HepG2 (cell line): Measurements from ENCODE around the gene RNU4-1. TPM values are rescaled to one million over a fixed set of nuclear protein-coding genes. Genes with fewer than 3 reads are reported as not detected.

ENCODE experiments used
- CBX1 ChIP-seq: IDR thresholded peaks from one replicate; pipeline ENCODE4 v1.6.1; 2016; ENCODE audit warnings: antibody characterized with exemption, low read depth
- CERS6 ChIP-seq: sonication (generic); formaldehyde crosslinking; IDR thresholded peaks from 2 replicates; pipeline ENCODE4 v1.5.0; 2020; ENCODE audit warnings: missing genetic modification reagents
- CHD2 ChIP-seq: IDR thresholded peaks from 2 replicates; pipeline ENCODE4 v1.6.1; 2011; ENCODE audit warnings: low read depth, low read length, improper control_type of control experiment
- CREM ChIP-seq, 2 experiments: sonication (generic) in 1 of 2; formaldehyde crosslinking in 1 of 2; IDR thresholded peaks; 2 replicates each; pipeline versions ENCODE4 v1.4.0 to v1.6.1; 2016 to 2020; ENCODE audit warnings: antibody characterized with exemption in 1 of 2, mild to moderate bottlenecking in 1 of 2, missing genetic modification reagents in 1 of 2
- GATAD2A ChIP-seq: IDR thresholded peaks from 2 replicates; pipeline ENCODE4 v1.6.1; 2016
- GZF1 ChIP-seq: sonication (generic); formaldehyde crosslinking; IDR thresholded peaks from 2 replicates; pipeline ENCODE4 v1.5.1; 2020; ENCODE audit warnings: mild to moderate bottlenecking, missing genetic modification reagents
- HDAC6 ChIP-seq: fragments of 200-600 bp; sonication (generic); IDR thresholded peaks from 2 replicates; pipeline ENCODE4 v1.7.0; 2017; ENCODE audit warnings: mild to moderate bottlenecking, antibody characterized with exemption, low read length, low read depth
- HIVEP1 ChIP-seq: sonication (generic); formaldehyde crosslinking; IDR thresholded peaks from 2 replicates; pipeline ENCODE4 v1.4.0; 2020; ENCODE audit warnings: mild to moderate bottlenecking, missing genetic modification reagents
- HNRNPUL1 ChIP-seq: fragments of 200-400 bp; formaldehyde crosslinking; IDR thresholded peaks from 2 replicates; pipeline ENCODE4 v1.6.1; 2017; ENCODE audit warnings: low read depth, mild to moderate bottlenecking, low read length, moderate library complexity
- HOXA9 ChIP-seq: sonication (generic); formaldehyde crosslinking; IDR thresholded peaks from 2 replicates; pipeline ENCODE4 v1.8.1; 2022; ENCODE audit warnings: missing genetic modification reagents, mild to moderate bottlenecking, moderate library complexity, borderline replicate concordance
- HOXD1 ChIP-seq: sonication (generic); formaldehyde crosslinking; IDR thresholded peaks from 2 replicates; pipeline ENCODE4 v1.5.0; 2020; ENCODE audit warnings: missing genetic modification reagents
- MED13 ChIP-seq: sonication (generic); formaldehyde crosslinking; IDR thresholded peaks from 2 replicates; pipeline ENCODE4 v1.5.0; 2020; ENCODE audit warnings: missing genetic modification reagents
- MTF2 ChIP-seq: sonication (generic); formaldehyde crosslinking; IDR thresholded peaks from 2 replicates; pipeline ENCODE4 v1.5.0; 2020; ENCODE audit warnings: missing genetic modification reagents, borderline replicate concordance
- NCOR1 ChIP-seq: fragments of 200-600 bp; sonication (generic); IDR thresholded peaks from 2 replicates; pipeline ENCODE4 v1.7.0; 2017; ENCODE audit warnings: antibody characterized with exemption, low read length, borderline replicate concordance
- NFYC ChIP-seq: IDR thresholded peaks from 2 replicates; pipeline ENCODE4 v1.6.1; 2016; ENCODE audit warnings: missing genetic modification reagents, missing compliant biosample characterization
- RAD21 ChIP-seq: fragments of 450-650 bp; formaldehyde crosslinking; IDR thresholded peaks from 2 replicates; pipeline ENCODE4 v1.5.0; 2020; ENCODE audit warnings: mild to moderate bottlenecking
- RBAK ChIP-seq: sonication (generic); formaldehyde crosslinking; IDR thresholded peaks from 2 replicates; pipeline ENCODE4 v1.5.1; 2020; ENCODE audit warnings: mild to moderate bottlenecking, missing genetic modification reagents
- RORA ChIP-seq: sonication (generic); formaldehyde crosslinking; IDR thresholded peaks from 2 replicates; pipeline ENCODE4 v1.5.0; 2020; ENCODE audit warnings: mild to moderate bottlenecking, missing genetic modification reagents, moderate library complexity
- TRIM24 ChIP-seq: sonication (generic); formaldehyde crosslinking; IDR thresholded peaks from 2 replicates; pipeline ENCODE4 v1.8.0; 2022; ENCODE audit warnings: mild to moderate bottlenecking, missing genetic modification reagents
- ZBTB33 ChIP-seq: sonication (generic); formaldehyde crosslinking; IDR thresholded peaks from 2 replicates; pipeline ENCODE4 v1.4.0; 2020; ENCODE audit warnings: missing genetic modification reagents
- ZKSCAN5 ChIP-seq: sonication (generic); formaldehyde crosslinking; IDR thresholded peaks from 2 replicates; pipeline ENCODE4 v1.5.1; 2020; ENCODE audit warnings: mild to moderate bottlenecking, missing genetic modification reagents
- ZMYM4 ChIP-seq: sonication (generic); formaldehyde crosslinking; IDR thresholded peaks from 2 replicates; pipeline ENCODE4 v1.8.1; 2023; ENCODE audit warnings: mild to moderate bottlenecking, missing genetic modification reagents
- ZNF652 ChIP-seq: IDR thresholded peaks from 2 replicates; pipeline ENCODE4 v1.6.1; 2016; ENCODE audit warnings: low read depth, borderline replicate concordance
- ZNF703 ChIP-seq: sonication (generic); formaldehyde crosslinking; IDR thresholded peaks from 2 replicates; pipeline ENCODE4 v1.5.1; 2020; ENCODE audit warnings: missing genetic modification reagents, mild to moderate bottlenecking, moderate library complexity, borderline replicate concordance
- ZNF709 ChIP-seq: sonication (generic); formaldehyde crosslinking; IDR thresholded peaks from 2 replicates; pipeline ENCODE4 v1.5.0; 2020; ENCODE audit warnings: mild to moderate bottlenecking, missing genetic modification reagents
- ZNF749 ChIP-seq: sonication (generic); formaldehyde crosslinking; IDR thresholded peaks from 2 replicates; pipeline ENCODE4 v1.8.0; 2022; ENCODE audit warnings: mild to moderate bottlenecking, missing genetic modification reagents, moderate library complexity, borderline replicate concordance
- ZNF800 ChIP-seq: sonication (generic); formaldehyde crosslinking; IDR thresholded peaks from 2 replicates; pipeline ENCODE4 v1.4.0; 2020; ENCODE audit warnings: missing genetic modification reagents
- polyA plus RNA-seq, 8 experiments: library from polyadenylated mRNA; depleted of rRNA in 3 of 8; stranded (reverse) in 7 of 8; unstranded in 1 of 8; fragments of >200 nt; fragmentation: Illumina TruSeq in 4 of 8; extraction: Trizol in 4 of 8; gene quantifications; 2 replicates each; pipeline versions ENCODE4 v1.2.1 to v1.2.3, GENCODE V29; 2011 to 2016; ENCODE audit warnings: low read depth in 4 of 8, missing spikeins in 1 of 8, mixed read lengths in 1 of 8; ENCODE audit not compliant: insufficient read depth in 1 of 8
- total RNA-seq, 5 experiments: library from RNA; depleted of rRNA; stranded (reverse); fragments of >200 nt; fragmentation: Illumina TruSeq; extraction: Trizol; gene quantifications; 2 replicates each; pipeline ENCODE4 v1.2.3, GENCODE V29; 2016; ENCODE audit warnings: low read depth in 1 of 5

RNU4-1 gene
- total and polyA plus RNA-seq, 2 of the 13 experiments (the other 11 are each of a cell fraction or from before 2014, with no cell fraction given) = 7,407 TPM; not detected in 1

GRCh38 chr12:120292661-120293531 is at the start of gene RNU4-1 (continued):
- peak; percentile 82 for TF ChIP-seq HOXA9 (CRISPR knock-in tag)
- TF ChIP-seq ZNF800 (CRISPR knock-in tag) = peak; percentile 85
- peak; percentile 84; the same call in 1 of the 2 replicates for TF ChIP-seq HOXD1 (CRISPR knock-in tag)
- no peak for TF ChIP-seq CERS6 (CRISPR knock-in tag)
- no peak; the same call in 1 of the 2 replicates for TF ChIP-seq ZNF749 (CRISPR knock-in tag)
- TF ChIP-seq MED13 (CRISPR knock-in tag) = peak; percentile 92
- TF ChIP-seq TRIM24 (CRISPR knock-in tag) = no peak
- no peak for TF ChIP-seq ZNF709 (CRISPR knock-in tag)
- TF ChIP-seq CREM (IDR thresholded peaks at IDR 0.05) = peak; percentile 88
- no peak for TF ChIP-seq CREM (CRISPR knock-in tag; IDR thresholded peaks at IDR 0.05)
- no peak for TF ChIP-seq RORA
- no peak for TF ChIP-seq ZBTB33 (CRISPR knock-in tag)
- TF ChIP-seq ZNF652 (CRISPR knock-in tag) = no peak; the same call in 1 of the 2 replicates
- peak; percentile 63; the same call in 1 of the 2 replicates for TF ChIP-seq ZNF703 (CRISPR knock-in tag)
- TF ChIP-seq NCOR1 = no peak
- TF ChIP-seq ZMYM4 (CRISPR knock-in tag) = peak; percentile 42
- TF ChIP-seq GATAD2A (CRISPR knock-in tag) = peak; percentile 65; the same call in 1 of the 2 replicates
- TF ChIP-seq MTF2 (CRISPR knock-in tag) = no peak; the same call in 1 of the 2 replicates
- TF ChIP-seq CHD2 = no peak
- TF ChIP-seq CBX1 = peak; percentile 100
- TF ChIP-seq RBAK = no peak
- TF ChIP-seq GZF1 (CRISPR knock-in tag) = 0 out of 2 replicates have a peak, but pooled peaks have one; percentile 63
- TF ChIP-seq HDAC6 = no peak
- peak; percentile 22; the same call in 1 of the 2 replicates for TF ChIP-seq RAD21 (CRISPR knock-in tag)
- TF ChIP-seq HNRNPUL1 = no peak
- TF ChIP-seq HIVEP1 = no peak
- no peak for TF ChIP-seq ZKSCAN5 (CRISPR knock-in tag)
- TF ChIP-seq NFYC = peak; percentile 52; the same call in 1 of the 2 replicates
